ENCODE results near the gene ASNS. TPM values are rescaled to one million over a fixed set of nuclear protein-coding genes. Genes with fewer than 3 reads are reported as not detected.

Gene ASNS
- polyA plus RNA-seq, 1 of the 3 experiments (the other 2 are of a cell fraction), result 11.8 TPM

DNA sequence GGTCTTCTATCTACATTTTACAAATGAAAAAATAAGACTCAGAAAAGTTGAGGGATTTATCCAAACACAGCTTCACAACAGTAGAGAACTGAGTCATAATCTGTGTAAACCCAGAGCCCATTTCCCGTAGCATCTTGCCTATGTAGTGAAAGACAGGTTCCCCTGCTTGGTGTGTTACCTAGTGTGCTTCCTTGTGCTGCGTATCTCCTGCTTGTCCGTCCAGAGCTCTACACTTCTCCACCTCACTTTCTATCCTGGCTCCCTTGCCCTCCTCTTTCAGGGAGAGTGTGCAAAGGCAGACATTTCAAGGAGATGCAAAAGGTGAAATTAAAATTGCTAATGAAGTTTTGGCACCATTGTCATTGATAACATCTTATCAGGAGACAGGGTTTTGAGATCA is 1.4 kb upstream of the ASNS start:
- DNase-seq, result no peak
- WGBS (ENCODE audit: low lambda C conversion rate), result 85% methylated on average over 3 of the region's 3 CpGs
- ChIA-PET POLR2A (no interaction called here), CTCF (interaction anchor here (1.8 kb wide), 1 partner anchor 55 kb away, joined by 7 read pairs; no protein-coding TSS in a partner anchor)
- no peak overlapping the region for H3K4me2 ChIP-seq
- no peaks in the 10 kb centered on the region for H3F3A ChIP-seq (replicated peaks; ENCODE audit: insufficient read depth)
- H3K9me3 ChIP-seq, result no peaks in the 10 kb centered on the region
- no peak overlapping the region for H3K27ac ChIP-seq (ENCODE audit: low read depth in 2 of 2, low read length in 1 of 2)
- no peak for TF ChIP-seq EZH2phosphoT487 (IDR thresholded peaks at IDR 0.05; ENCODE audit: borderline replicate concordance, low read depth)
- no peak for TF ChIP-seq RAD21 (IDR thresholded peaks at IDR 0.05; ENCODE audit: low read length)
- TF ChIP-seq, protein P1, sequence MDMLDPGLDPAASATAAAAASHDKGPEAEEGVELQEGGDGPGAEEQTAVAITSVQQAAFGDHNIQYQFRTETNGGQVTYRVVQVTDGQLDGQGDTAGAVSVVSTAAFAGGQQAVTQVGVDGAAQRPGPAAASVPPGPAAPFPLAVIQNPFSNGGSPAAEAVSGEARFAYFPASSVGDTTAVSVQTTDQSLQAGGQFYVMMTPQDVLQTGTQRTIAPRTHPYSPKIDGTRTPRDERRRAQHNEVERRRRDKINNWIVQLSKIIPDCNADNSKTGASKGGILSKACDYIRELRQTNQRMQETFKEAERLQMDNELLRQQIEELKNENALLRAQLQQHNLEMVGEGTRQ (IDR thresholded peaks at IDR 0.05; ENCODE audit: borderline replicate concordance, low read depth, low read length), result no peak
- no peak for TF ChIP-seq GATA2 (CRISPR knock-in tag; IDR thresholded peaks at IDR 0.05)
- TF ChIP-seq MEF2A (IDR thresholded peaks at IDR 0.05; ENCODE audit: borderline replicate concordance, low read depth), result no peak
- TF ChIP-seq, protein P2, sequence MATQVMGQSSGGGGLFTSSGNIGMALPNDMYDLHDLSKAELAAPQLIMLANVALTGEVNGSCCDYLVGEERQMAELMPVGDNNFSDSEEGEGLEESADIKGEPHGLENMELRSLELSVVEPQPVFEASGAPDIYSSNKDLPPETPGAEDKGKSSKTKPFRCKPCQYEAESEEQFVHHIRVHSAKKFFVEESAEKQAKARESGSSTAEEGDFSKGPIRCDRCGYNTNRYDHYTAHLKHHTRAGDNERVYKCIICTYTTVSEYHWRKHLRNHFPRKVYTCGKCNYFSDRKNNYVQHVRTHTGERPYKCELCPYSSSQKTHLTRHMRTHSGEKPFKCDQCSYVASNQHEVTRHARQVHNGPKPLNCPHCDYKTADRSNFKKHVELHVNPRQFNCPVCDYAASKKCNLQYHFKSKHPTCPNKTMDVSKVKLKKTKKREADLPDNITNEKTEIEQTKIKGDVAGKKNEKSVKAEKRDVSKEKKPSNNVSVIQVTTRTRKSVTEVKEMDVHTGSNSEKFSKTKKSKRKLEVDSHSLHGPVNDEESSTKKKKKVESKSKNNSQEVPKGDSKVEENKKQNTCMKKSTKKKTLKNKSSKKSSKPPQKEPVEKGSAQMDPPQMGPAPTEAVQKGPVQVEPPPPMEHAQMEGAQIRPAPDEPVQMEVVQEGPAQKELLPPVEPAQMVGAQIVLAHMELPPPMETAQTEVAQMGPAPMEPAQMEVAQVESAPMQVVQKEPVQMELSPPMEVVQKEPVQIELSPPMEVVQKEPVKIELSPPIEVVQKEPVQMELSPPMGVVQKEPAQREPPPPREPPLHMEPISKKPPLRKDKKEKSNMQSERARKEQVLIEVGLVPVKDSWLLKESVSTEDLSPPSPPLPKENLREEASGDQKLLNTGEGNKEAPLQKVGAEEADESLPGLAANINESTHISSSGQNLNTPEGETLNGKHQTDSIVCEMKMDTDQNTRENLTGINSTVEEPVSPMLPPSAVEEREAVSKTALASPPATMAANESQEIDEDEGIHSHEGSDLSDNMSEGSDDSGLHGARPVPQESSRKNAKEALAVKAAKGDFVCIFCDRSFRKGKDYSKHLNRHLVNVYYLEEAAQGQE (IDR thresholded peaks at IDR 0.05; ENCODE audit: low read depth, low read length), result no peak
- TF ChIP-seq, protein P3, sequence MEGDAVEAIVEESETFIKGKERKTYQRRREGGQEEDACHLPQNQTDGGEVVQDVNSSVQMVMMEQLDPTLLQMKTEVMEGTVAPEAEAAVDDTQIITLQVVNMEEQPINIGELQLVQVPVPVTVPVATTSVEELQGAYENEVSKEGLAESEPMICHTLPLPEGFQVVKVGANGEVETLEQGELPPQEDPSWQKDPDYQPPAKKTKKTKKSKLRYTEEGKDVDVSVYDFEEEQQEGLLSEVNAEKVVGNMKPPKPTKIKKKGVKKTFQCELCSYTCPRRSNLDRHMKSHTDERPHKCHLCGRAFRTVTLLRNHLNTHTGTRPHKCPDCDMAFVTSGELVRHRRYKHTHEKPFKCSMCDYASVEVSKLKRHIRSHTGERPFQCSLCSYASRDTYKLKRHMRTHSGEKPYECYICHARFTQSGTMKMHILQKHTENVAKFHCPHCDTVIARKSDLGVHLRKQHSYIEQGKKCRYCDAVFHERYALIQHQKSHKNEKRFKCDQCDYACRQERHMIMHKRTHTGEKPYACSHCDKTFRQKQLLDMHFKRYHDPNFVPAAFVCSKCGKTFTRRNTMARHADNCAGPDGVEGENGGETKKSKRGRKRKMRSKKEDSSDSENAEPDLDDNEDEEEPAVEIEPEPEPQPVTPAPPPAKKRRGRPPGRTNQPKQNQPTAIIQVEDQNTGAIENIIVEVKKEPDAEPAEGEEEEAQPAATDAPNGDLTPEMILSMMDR (IDR thresholded peaks at IDR 0.05), result no peak
- TF ChIP-seq GABPA (IDR thresholded peaks at IDR 0.05; ENCODE audit: low read depth), result no peak
- no peak for TF ChIP-seq JUND (IDR thresholded peaks at IDR 0.05)
- TF ChIP-seq TCF12 (IDR thresholded peaks at IDR 0.05), result no peak
- no peak for TF ChIP-seq RCOR1 (IDR thresholded peaks at IDR 0.05; ENCODE audit: low read length)
- no peak for TF ChIP-seq CHD2 (IDR thresholded peaks at IDR 0.05; ENCODE audit: low read length, partially characterized antibody)
- no peak for TF ChIP-seq USF1 (IDR thresholded peaks at IDR 0.05; ENCODE audit: borderline replicate concordance, low read depth)
- TF ChIP-seq ELF1 (IDR thresholded peaks at IDR 0.05), result no peak
- TF ChIP-seq, protein P4, sequence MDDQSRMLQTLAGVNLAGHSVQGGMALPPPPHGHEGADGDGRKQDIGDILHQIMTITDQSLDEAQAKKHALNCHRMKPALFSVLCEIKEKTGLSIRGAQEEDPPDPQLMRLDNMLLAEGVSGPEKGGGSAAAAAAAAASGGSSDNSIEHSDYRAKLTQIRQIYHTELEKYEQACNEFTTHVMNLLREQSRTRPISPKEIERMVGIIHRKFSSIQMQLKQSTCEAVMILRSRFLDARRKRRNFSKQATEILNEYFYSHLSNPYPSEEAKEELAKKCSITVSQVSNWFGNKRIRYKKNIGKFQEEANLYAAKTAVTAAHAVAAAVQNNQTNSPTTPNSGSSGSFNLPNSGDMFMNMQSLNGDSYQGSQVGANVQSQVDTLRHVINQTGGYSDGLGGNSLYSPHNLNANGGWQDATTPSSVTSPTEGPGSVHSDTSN (IDR thresholded peaks at IDR 0.05), result no peak
- TF ChIP-seq MAX (IDR thresholded peaks at IDR 0.05; ENCODE audit: low read depth), result no peak
- TF ChIP-seq FOSL2 (IDR thresholded peaks at IDR 0.05; ENCODE audit: borderline replicate concordance, low read depth), result no peak
- no peak for TF ChIP-seq RXRA (IDR thresholded peaks at IDR 0.05; ENCODE audit: borderline replicate concordance, low read depth)
- TF ChIP-seq NRF1 (IDR thresholded peaks at IDR 0.05; ENCODE audit: low read depth, low read length), result no peak
- no peak for TF ChIP-seq YY1 (IDR thresholded peaks at IDR 0.05; ENCODE audit: low read depth)
- no peak overlapping the region for H3K4me3 ChIP-seq (ENCODE audit: low read depth in 2 of 2, low read length in 1 of 2)
- H2AFZ ChIP-seq (ENCODE audit: low read depth), result no peak overlapping the region
- no peaks in the 10 kb centered on the region for H3K27me3 ChIP-seq (ENCODE audit: insufficient read depth)
- peaks cover 4 to 6% of the 10 kb centered on the region in 2 experiments; a peak in 3 of 4 replicates for H3K4me1 ChIP-seq (ENCODE audit: control insufficient read depth in 1 of 2, insufficient read depth in 2 of 2, low read depth in 1 of 2, low read length in 1 of 2)
- no peaks in the 10 kb centered on the region for H3K9me2 ChIP-seq
- H3K36me3 ChIP-seq (replicated peaks in 1 of 2; ENCODE audit: control insufficient read depth in 1 of 2, insufficient read depth in 2 of 2, low read length in 1 of 2), result peaks cover 0 to 4% of the 10 kb centered on the region in 2 experiments
- peaks cover 3% of the 10 kb centered on the region for H3K79me2 ChIP-seq (ENCODE audit: insufficient read depth)
- no peaks in the 10 kb centered on the region for H4K20me1 ChIP-seq (ENCODE audit: insufficient read depth)
- H3K9ac ChIP-seq, result no peak overlapping the region

Measured in SK-N-SH (cell line).